ENCODE data around the gene VIL1. TPM values are rescaled to one million over a fixed set of nuclear protein-coding genes. Genes with fewer than 3 reads are reported as not detected.

The VIL1 gene
- total RNA-seq, 1 experiment from 2014 or later, result 3.0 TPM

GRCh38 chr2:218386505-218387368 lies 32.2 kb upstream of the VIL1 start:
- Mint-ChIP-seq H3K27me3 (ENCODE audit: low read depth) (peaks cover 29% of the 10 kb centered on the region), H3K4me1 (peaks cover 10% of the 10 kb centered on the region), H3K9me3 (no peaks in the 10 kb centered on the region), H3K36me3 (no peaks in the 10 kb centered on the region), H3K27ac (no peak overlapping the region), H3K4me3 (peak overlapping the region; percentile 77)
- ATAC-seq, result peak; percentile 11
- DNase-seq (ENCODE audit: low spot score), result no peak
- POLR2A ChIA-PET, result interaction anchor here (1.0 to 1.2 kb wide), 2 partner anchors 19 to 79 kb away, joined by 3 read pairs; no protein-coding TSS in a partner anchor
- CTCF ChIA-PET, result interaction anchor here (0.7 to 2.7 kb wide), 5 partner anchors 9 to 94 kb away, joined by 3 to 13 read pairs (median 4); partner anchors contain the start of genes CATIP and TMBIM1
- TF ChIP-seq CBFB (CRISPR knock-in tag; IDR thresholded peaks at IDR 0.05; ENCODE audit: low read depth) (no peak), AR (CRISPR knock-in tag; IDR thresholded peaks at IDR 0.05) (no peak), AFF4 (CRISPR knock-in tag; IDR thresholded peaks at IDR 0.05; ENCODE audit: borderline replicate concordance) (no peak), ZNF263 (CRISPR knock-in tag; IDR thresholded peaks at IDR 0.05; ENCODE audit: low read depth) (no peak), ZNF396 (CRISPR knock-in tag; IDR thresholded peaks at IDR 0.05; ENCODE audit: borderline replicate concordance) (no peak), FOXP1 (CRISPR knock-in tag; IDR thresholded peaks at IDR 0.05; ENCODE audit: borderline replicate concordance) (no peak), ZNF281 (CRISPR knock-in tag; IDR thresholded peaks at IDR 0.05) (no peak), GRHL2 (CRISPR knock-in tag; IDR thresholded peaks at IDR 0.05; ENCODE audit: insufficient replicate concordance, severe bottlenecking) (no peak), ZMAT4 (CRISPR knock-in tag; IDR thresholded peaks at IDR 0.05) (no peak)

GRCh38 chr2:218387369-218388194 lies 31.3 kb upstream of the VIL1 start:
- H3K9me3 Mint-ChIP-seq, result no peaks in the 10 kb centered on the region
- TF ChIP-seq GTF2I (CRISPR knock-in tag; conservative IDR thresholded peaks at IDR 0.05) (no peak), ZNF263 (CRISPR knock-in tag; IDR thresholded peaks at IDR 0.05; ENCODE audit: low read depth) (no peak), ZNF232 (CRISPR knock-in tag; IDR thresholded peaks at IDR 0.05) (0 out of 2 replicates have a peak, but pooled peaks have one; percentile 57), JAZF1 (CRISPR knock-in tag; IDR thresholded peaks at IDR 0.05) (no peak), MAX (CRISPR knock-in tag; IDR thresholded peaks at IDR 0.05) (peak; percentile 80), USF2 (CRISPR knock-in tag; IDR thresholded peaks at IDR 0.05) (peak; percentile 57), AR (CRISPR knock-in tag; IDR thresholded peaks at IDR 0.05) (no peak), TP53 (CRISPR knock-in tag; IDR thresholded peaks at IDR 0.05) (peak; percentile 84), SOX15 (CRISPR knock-in tag; IDR thresholded peaks at IDR 0.05) (no peak)

More at GRCh38 chr2:218387369-218388194, 31.3 kb upstream of the VIL1 start:
- Mint-ChIP-seq H3K36me3 (no peaks in the 10 kb centered on the region), H3K4me3 (peak overlapping the region; percentile 77), H3K4me1 (peaks cover 10% of the 10 kb centered on the region), H3K27ac (peak overlapping the region; percentile 72), H3K27me3 (ENCODE audit: low read depth) (peaks cover 29% of the 10 kb centered on the region)
- DNase-seq (ENCODE audit: low spot score), result peak; percentile 83
- ChIA-PET CTCF (interaction anchor here (0.9 to 2.7 kb wide), 5 partner anchors 8 to 95 kb away, joined by 3 to 13 read pairs (median 4); partner anchors contain the start of genes CATIP and TMBIM1), POLR2A (interaction anchor here (1.0 to 1.2 kb wide), 2 partner anchors 20 to 80 kb away, joined by 3 read pairs; no protein-coding TSS in a partner anchor)
- peak; percentile 93 for ATAC-seq
